ENCODE data around the gene ALG12.

DNA sequence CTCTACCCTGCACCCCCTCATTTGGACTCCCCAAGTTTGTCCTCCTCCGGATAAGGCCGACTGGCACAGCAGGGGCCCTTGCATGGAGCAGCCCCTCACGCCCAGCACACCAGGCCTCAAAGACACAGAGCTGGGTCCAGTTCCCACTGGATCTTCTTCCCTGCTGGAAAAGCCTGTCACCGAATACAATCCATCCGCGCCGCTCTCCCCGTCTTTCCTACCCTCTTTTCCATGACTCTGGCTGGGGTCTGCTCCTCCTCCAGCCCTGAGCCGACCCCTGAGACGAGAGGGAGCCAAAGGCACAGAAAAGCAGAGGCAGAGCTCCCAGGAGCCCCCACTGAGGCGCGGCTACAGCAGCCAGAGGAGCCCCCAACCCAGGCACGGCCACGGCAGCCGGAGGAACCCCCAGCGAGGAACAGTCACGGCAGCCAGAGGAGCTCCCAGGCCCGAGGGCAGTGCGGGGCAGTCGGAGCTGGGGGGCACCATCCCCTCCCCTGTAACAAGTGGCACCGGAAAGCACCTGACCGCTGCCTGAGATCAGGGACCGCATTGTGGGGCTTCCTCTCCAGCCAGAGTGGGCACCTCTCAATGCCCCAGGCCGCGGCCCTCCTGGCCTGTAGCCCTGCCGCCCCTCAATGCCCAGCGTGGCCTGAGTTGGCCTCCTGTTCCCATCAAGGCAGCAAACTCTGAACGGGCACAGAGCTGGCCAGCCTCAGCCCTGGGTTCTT, 12.0 kb downstream of the ALG12 start:
- TF ChIP-seq EZH2phosphoT487 (IDR thresholded peaks at IDR 0.05; ENCODE audit: borderline replicate concordance, low read depth, low read length) (no peak), CTCF (conservative IDR thresholded peaks at IDR 0.05; ENCODE audit: low read length) (no peak)

Data from OCI-LY7 (cell line).